Ovary (tissue), 3 donors: ENCODE data around the gene WSB1.

ENCODE experiments used
- EP300 ChIP-seq: sonication (generic); formaldehyde crosslinking; IDR thresholded peaks from one replicate; pipeline ENCODE4 v1.6.1; 2017; ENCODE audit warnings: antibody characterized with exemption
- POLR2A ChIP-seq: fragments of 450-650 bp; IDR thresholded peaks from one replicate; pipeline ENCODE4 v1.6.1; 2017; ENCODE audit warnings: antibody characterized with exemption, mild to moderate bottlenecking, moderate library complexity
- TF ChIP-seq, protein P1 (sequence below), 3 donors: fragments of 450-650 bp in 2 of 3; fragments of 200-600 bp in 1 of 3; IDR thresholded peaks; one replicate each; pipeline versions ENCODE4 v1.5.1 to v1.8.0; 2016 to 2022; ENCODE audit warnings: antibody characterized with exemption in 3 of 3, mild to moderate bottlenecking in 1 of 3
- donor health status: DM: no; HTN: no; CAD: no.

DNA sequence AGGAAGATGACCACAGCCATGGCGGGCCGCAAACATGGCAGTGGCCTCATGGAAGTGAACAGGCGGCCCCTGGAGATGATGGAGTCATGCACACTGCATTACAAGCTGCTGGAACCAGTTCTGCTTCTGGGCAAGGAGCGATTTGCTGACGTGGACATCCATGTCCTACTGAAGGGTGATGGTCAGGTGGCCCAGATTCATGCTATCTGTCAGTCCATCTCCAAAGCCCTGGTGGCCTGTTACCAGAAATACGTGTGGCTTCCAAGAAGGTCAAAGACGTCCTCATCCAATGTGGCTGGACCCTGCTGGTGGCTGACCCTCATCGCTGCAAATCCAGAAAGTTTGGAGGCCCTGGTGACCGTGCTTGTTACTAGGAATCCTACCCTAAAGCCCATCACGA, 13.4 kb upstream of the WSB1 start:
- TF ChIP-seq, protein P1, sequence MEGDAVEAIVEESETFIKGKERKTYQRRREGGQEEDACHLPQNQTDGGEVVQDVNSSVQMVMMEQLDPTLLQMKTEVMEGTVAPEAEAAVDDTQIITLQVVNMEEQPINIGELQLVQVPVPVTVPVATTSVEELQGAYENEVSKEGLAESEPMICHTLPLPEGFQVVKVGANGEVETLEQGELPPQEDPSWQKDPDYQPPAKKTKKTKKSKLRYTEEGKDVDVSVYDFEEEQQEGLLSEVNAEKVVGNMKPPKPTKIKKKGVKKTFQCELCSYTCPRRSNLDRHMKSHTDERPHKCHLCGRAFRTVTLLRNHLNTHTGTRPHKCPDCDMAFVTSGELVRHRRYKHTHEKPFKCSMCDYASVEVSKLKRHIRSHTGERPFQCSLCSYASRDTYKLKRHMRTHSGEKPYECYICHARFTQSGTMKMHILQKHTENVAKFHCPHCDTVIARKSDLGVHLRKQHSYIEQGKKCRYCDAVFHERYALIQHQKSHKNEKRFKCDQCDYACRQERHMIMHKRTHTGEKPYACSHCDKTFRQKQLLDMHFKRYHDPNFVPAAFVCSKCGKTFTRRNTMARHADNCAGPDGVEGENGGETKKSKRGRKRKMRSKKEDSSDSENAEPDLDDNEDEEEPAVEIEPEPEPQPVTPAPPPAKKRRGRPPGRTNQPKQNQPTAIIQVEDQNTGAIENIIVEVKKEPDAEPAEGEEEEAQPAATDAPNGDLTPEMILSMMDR (IDR thresholded peaks at IDR 0.05): no peak
- TF ChIP-seq POLR2A (no peak), EP300 (no peak)
